Nephron (organoid): ENCODE measurements around the gene LEF1.

Experiments used
- H3K27ac Mint-ChIP-seq, 3 experiments: 2 replicates each; pipeline ENCODE4 v1.8.0; 2020; ENCODE audit warnings: mixed read lengths in 3 of 3, mild to moderate bottlenecking in 2 of 3, moderate library complexity in 1 of 3
- H3K27me3 Mint-ChIP-seq: 2 replicates; pipeline ENCODE4 v1.8.0; 2021; ENCODE audit warnings: low read depth, mild to moderate bottlenecking, moderate library complexity, mixed read lengths
- H3K36me3 Mint-ChIP-seq: 2 replicates; pipeline ENCODE4 v1.8.0; 2020; ENCODE audit warnings: low read depth, mixed read lengths
- H3K4me1 Mint-ChIP-seq: 2 replicates; pipeline ENCODE4 v1.8.0; 2020; ENCODE audit warnings: mixed read lengths
- H3K4me3 Mint-ChIP-seq, 3 experiments: 2 replicates each; pipeline ENCODE4 v1.8.0; 2020; ENCODE audit warnings: mild to moderate bottlenecking in 3 of 3, mixed read lengths in 3 of 3, moderate library complexity in 2 of 3
- H3K9me3 Mint-ChIP-seq: 2 replicates; pipeline ENCODE4 v1.8.0; 2020; ENCODE audit warnings: mixed read lengths
- TF ChIP-seq, protein P1 (sequence below), 3 experiments: fragments of 200-600 bp; sonication (generic); IDR thresholded peaks; one replicate each; pipeline ENCODE4 v1.5.0; 2021; ENCODE audit warnings: antibody characterized with exemption in 3 of 3; ENCODE audit not compliant: unreplicated experiment in 3 of 3

The LEF1 gene

GRCh38 chr4:108087293-108087967, 81.3 kb downstream of the LEF1 start:
- H3K4me1 Mint-ChIP-seq, result no peaks in the 10 kb centered on the region
- no peak overlapping the region for H3K27ac Mint-ChIP-seq
- H3K9me3 Mint-ChIP-seq, result no peaks in the 10 kb centered on the region
- peaks cover 33% of the 10 kb centered on the region for H3K36me3 Mint-ChIP-seq
- TF ChIP-seq, protein P1, sequence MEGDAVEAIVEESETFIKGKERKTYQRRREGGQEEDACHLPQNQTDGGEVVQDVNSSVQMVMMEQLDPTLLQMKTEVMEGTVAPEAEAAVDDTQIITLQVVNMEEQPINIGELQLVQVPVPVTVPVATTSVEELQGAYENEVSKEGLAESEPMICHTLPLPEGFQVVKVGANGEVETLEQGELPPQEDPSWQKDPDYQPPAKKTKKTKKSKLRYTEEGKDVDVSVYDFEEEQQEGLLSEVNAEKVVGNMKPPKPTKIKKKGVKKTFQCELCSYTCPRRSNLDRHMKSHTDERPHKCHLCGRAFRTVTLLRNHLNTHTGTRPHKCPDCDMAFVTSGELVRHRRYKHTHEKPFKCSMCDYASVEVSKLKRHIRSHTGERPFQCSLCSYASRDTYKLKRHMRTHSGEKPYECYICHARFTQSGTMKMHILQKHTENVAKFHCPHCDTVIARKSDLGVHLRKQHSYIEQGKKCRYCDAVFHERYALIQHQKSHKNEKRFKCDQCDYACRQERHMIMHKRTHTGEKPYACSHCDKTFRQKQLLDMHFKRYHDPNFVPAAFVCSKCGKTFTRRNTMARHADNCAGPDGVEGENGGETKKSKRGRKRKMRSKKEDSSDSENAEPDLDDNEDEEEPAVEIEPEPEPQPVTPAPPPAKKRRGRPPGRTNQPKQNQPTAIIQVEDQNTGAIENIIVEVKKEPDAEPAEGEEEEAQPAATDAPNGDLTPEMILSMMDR (IDR thresholded peaks at IDR 0.05; ENCODE audit: unreplicated experiment in 3 of 3), result no peak
- H3K4me3 Mint-ChIP-seq, result no peak overlapping the region
- no peaks in the 10 kb centered on the region for H3K27me3 Mint-ChIP-seq

DNA sequence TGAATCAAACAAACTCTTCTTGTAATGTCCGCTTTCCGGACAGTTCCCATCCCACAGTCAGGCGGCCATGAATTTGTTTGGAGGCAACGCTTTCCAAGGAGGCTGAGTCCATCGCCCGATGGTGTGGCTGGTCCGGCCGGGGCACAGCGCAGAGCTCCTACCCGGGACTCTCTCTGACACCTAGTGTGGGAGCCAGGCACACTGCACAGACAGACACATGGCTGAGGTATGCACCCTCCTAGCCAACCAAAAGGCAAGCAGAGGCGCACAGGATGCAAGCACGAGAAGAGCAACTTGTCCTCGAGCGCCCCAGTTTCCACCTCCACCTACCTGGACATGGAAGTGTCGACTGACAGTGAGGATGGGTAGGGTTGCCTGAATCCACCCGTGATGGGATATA, 87.5 kb downstream of the LEF1 start:
- Mint-ChIP-seq H3K36me3 (peaks cover 54% of the 10 kb centered on the region), H3K4me3 (no peak overlapping the region), H3K27ac (no peak overlapping the region), H3K4me1 (no peaks in the 10 kb centered on the region), H3K27me3 (peaks cover 5% of the 10 kb centered on the region), H3K9me3 (no peaks in the 10 kb centered on the region)
- TF ChIP-seq, protein P1 (IDR thresholded peaks at IDR 0.05; ENCODE audit: unreplicated experiment in 3 of 3), result no peak

DNA sequence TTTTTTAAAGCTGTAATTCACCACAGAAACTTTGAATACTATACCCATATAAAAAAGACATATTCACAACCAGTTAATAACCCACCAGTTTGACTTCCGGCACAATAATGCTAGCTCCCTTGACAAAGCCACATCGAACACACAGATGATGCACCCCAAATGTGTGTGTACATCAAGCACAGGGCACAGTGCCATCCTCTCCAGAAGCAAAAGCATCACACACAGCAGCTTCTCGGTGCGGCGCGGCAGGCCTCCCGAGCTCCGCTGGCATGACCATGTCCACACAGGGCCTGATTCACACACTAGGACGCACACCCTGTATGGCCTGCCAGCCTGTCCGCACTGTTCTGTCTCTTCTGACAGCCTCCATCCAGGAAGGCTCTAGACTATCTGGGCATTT, 88.0 kb downstream of the LEF1 start:
- peaks cover 5% of the 10 kb centered on the region for H3K27me3 Mint-ChIP-seq
- H3K4me3 Mint-ChIP-seq, result no peak overlapping the region
- TF ChIP-seq, protein P1 (IDR thresholded peaks at IDR 0.05; ENCODE audit: unreplicated experiment in 3 of 3), result no peak
- H3K9me3 Mint-ChIP-seq, result no peaks in the 10 kb centered on the region
- no peak overlapping the region for H3K27ac Mint-ChIP-seq
- H3K4me1 Mint-ChIP-seq, result no peaks in the 10 kb centered on the region
- H3K36me3 Mint-ChIP-seq, result peaks cover 54% of the 10 kb centered on the region

GRCh38 chr4:108078024-108078733, 90.6 kb downstream of the LEF1 start:
- Mint-ChIP-seq H3K27ac (no peak overlapping the region), H3K9me3 (no peaks in the 10 kb centered on the region), H3K4me3 (no peak overlapping the region), H3K36me3 (peaks cover 53% of the 10 kb centered on the region), H3K27me3 (peaks cover 5% of the 10 kb centered on the region), H3K4me1 (no peaks in the 10 kb centered on the region)
- TF ChIP-seq, protein P1 (IDR thresholded peaks at IDR 0.05; ENCODE audit: unreplicated experiment in 3 of 3), result no peak

DNA sequence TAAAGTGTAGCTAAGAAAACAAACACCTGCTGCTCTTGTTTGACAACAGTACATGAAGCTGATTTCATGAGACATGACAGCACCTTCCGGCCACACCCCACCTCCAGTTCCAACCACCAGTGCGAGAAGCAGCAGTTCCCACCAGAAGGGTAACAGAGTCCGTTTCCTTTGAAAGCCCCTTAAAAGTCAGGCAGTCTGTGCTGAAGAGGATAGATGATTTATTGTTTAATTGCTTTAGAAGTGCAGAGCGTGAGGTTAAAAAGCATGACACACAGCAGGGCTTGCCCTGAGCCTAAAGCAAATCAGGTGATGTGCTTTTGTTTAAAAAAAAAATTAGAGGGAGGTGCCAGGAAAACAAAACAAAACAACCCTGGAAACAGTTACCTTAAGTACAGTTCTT, 96.4 kb downstream of the LEF1 start:
- H3K27ac Mint-ChIP-seq, result no peak overlapping the region
- TF ChIP-seq, protein P1 (IDR thresholded peaks at IDR 0.05; ENCODE audit: unreplicated experiment in 3 of 3), result no peak
- peaks cover 5% of the 10 kb centered on the region for H3K4me1 Mint-ChIP-seq
- H3K4me3 Mint-ChIP-seq, result no peak overlapping the region
- H3K9me3 Mint-ChIP-seq, result no peaks in the 10 kb centered on the region
- peaks cover 17% of the 10 kb centered on the region for H3K36me3 Mint-ChIP-seq
- no peaks in the 10 kb centered on the region for H3K27me3 Mint-ChIP-seq

DNA sequence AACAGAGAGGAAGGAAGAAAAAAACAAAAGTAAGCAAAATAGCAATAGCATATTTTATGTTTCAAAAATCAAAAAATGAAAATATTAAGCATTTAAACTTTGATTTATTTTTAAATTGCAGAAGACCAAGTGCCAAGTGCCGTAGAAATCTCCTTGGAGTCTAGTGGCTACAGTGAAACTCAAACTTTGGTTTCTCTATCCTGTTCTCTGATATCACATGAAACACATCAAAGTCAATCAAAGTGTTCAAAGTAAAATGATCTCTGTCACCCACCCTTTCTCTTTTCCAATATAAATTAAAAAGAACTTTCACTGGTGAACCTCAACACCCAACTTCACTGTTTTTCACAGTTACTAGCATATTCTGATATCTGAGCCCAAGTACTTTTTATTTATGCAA, 98.0 kb downstream of the LEF1 start:
- Mint-ChIP-seq H3K9me3 (no peaks in the 10 kb centered on the region), H3K27me3 (no peaks in the 10 kb centered on the region), H3K27ac (no peak overlapping the region), H3K36me3 (peaks cover 18% of the 10 kb centered on the region), H3K4me1 (peaks cover 5% of the 10 kb centered on the region), H3K4me3 (no peak overlapping the region)
- TF ChIP-seq, protein P1 (IDR thresholded peaks at IDR 0.05; ENCODE audit: unreplicated experiment in 3 of 3), result no peak
